Fibroblast of pulmonary artery (primary cell): ENCODE results near the gene TK2.

Experiments
- DNase-seq: peaks from one replicate; pipeline ENCODE4 v3.0.0-alpha.2; 2010; ENCODE audit warnings: low read depth
- H3K4me3 ChIP-seq: replicated peaks from 2 replicates; pipeline ENCODE4 v1.5.1; 2011; ENCODE audit warnings: low read depth, mild to moderate bottlenecking, control low read depth, low read length, moderate library complexity
- CTCF ChIP-seq: IDR thresholded peaks from 2 replicates; pipeline ENCODE4 v1.5.1; 2011; ENCODE audit warnings: mild to moderate bottlenecking, control low read depth, low read length, inconsistent platforms; ENCODE audit errors: missing control alignments

Gene TK2

GRCh38 chr16:66591018-66591417 is 41.1 kb upstream of the TK2 start:
- no peak for TF ChIP-seq CTCF
- no peak for DNase-seq
- no peak overlapping the region for H3K4me3 ChIP-seq

GRCh38 chr16:66590322-66590721 is 40.4 kb upstream of the TK2 start:
- no peak for DNase-seq
- no peak for TF ChIP-seq CTCF
- no peak overlapping the region for H3K4me3 ChIP-seq

GRCh38 chr16:66588981-66589713 is 39.2 kb upstream of the TK2 start:
- peak; percentile 42 for DNase-seq
- no peak overlapping the region for H3K4me3 ChIP-seq
- peak; percentile 64 for TF ChIP-seq CTCF

GRCh38 chr16:66587881-66588600 is 38.1 kb upstream of the TK2 start:
- TF ChIP-seq CTCF, result no peak
- no peak for DNase-seq
- no peak overlapping the region for H3K4me3 ChIP-seq

GRCh38 chr16:66585481-66586239 is 35.7 kb upstream of the TK2 start:
- DNase-seq, result no peak
- no peak for TF ChIP-seq CTCF
- H3K4me3 ChIP-seq, result no peak overlapping the region

GRCh38 chr16:66581246-66581952 is 31.5 kb upstream of the TK2 start:
- no peak overlapping the region for H3K4me3 ChIP-seq
- no peak for TF ChIP-seq CTCF
- no peak for DNase-seq
